ENCODE measurements around the gene CLIC2.

DNA sequence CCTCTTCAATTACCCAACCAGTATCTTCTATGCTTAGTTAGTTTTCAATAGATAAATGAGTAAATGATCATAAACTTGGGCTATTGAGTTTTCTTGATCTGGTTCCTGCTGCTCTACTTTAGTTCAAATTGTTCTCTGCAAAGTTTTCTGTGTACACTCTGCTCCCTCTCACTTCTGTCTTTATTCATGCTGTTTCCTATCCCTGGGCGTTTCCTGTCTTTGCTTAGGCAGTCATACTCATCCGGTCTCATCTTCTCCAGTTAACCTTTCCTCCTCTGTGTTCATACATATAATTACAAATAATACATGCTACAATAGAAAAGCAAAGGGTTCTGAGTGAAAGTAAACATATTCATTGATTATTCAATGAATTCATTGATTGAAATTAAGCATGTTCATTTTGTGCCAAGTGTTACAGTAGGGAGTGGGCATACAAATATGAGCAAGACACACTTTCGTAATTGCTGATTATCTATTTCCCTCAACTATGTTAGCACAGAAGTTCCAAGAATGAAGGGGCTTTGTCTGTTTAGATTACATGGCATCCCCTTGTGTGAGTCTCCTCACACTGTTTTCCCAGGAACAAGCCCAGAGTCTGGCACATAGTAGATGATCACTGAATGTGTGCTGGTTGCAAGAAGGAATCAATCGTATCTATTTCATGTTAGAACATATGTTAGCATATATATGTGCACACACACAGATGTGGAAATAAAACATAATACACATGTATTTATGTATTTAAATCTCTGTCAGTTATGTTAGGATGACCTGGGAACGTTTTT lies 71.3 kb downstream of the CLIC2 start:
- no peak for TF ChIP-seq ZNF384 (IDR thresholded peaks at IDR 0.05)
- no peak for TF ChIP-seq FOXA1 (IDR thresholded peaks at IDR 0.05)
- TF ChIP-seq FOXK2 (IDR thresholded peaks at IDR 0.05): no peak
- no peak for TF ChIP-seq SUZ12 (IDR thresholded peaks at IDR 0.05)
